Activated CD8-positive, alpha-beta memory T cell treated with anti-CD3 and anti-CD28 coated beads for 24 hours (primary cell): ENCODE results near the gene MEDAG.

Experiments
- DNase-seq: peaks from one replicate; pipeline ENCODE4 v3.0.0-alpha.2; 2020

The MEDAG gene

DNA sequence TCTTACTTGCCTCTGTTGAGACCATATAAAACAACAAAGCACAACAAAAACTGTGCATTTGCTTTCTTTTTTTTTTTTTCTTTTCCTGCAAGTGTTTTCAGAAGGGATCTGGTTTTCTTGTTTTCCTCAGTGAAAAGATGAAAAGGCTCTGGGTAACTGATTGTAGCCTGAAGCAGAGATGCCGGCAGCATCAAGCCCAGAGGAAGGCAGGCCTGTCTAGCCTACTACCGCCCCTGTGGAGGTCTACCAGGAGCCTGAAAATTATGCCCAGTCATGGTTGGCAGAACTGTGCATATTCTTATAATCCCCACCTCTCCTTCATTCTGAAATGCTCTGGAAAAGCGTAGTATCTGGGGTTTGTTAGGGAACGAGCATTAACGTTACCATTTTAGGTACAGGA is 32.6 kb upstream of the MEDAG start:
- no peak for DNase-seq

DNA sequence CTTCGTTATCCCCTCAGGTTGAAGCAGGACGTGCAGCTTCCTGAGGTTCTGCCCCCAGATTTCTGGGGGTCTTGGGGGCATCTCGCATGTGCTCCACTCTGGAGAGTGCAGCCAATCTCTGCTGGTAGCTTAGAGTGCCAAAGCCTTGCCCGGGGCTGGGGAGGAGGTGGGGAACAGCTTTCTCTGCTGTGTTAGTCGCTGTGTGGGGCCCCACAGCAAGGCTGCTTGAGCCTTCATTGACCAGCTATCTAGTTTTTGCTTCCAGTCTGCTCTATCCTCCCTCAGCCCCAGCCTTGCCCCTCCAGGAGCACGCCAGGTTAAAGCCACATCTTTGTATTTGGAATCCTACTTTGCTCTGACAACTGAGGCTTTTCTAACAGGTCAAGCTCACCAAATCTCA is 32.0 kb upstream of the MEDAG start:
- peak; percentile 26 for DNase-seq

DNA sequence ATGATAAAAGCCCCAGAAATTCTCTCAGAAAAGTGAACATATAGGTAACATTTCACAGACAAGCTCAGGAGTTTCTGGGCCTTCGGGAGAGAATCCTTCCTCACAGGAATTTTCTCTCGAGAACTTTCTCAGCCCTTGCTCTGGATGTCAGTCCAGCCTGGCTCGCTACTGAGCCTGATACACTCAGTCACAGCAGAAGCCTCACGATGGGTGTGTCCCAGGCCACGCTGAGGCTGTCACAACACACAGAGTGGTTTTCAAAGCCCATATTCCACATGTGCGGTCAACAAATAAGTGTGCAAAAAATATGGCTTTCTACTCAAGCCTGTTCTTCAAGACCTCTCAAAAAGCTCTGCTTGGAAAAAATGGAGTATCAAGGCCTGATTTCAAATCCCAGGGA is 31.5 kb upstream of the MEDAG start:
- DNase-seq, result peak; percentile 32

DNA sequence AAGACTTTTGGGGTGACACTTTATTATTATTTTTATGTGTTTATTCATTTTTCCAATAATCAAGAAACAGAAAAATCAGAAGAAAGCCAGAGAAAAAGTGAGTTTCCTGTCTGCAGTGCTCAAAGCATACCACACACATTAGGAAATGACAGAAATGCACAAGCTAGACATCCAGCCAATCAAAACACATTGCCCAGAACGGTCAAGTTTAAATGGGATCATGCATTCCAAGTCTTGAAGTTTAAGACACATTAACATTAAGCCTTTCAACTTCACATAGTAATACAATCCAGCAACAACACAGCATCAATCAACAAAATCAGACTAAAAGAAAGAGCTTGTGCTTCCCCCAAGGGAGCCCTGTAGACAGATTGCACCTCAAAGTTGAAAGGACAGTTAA is 28.7 kb upstream of the MEDAG start:
- DNase-seq, result no peak

GRCh38 chr13:30880151-30880855 is 25.8 kb upstream of the MEDAG start:
- no peak for DNase-seq

DNA sequence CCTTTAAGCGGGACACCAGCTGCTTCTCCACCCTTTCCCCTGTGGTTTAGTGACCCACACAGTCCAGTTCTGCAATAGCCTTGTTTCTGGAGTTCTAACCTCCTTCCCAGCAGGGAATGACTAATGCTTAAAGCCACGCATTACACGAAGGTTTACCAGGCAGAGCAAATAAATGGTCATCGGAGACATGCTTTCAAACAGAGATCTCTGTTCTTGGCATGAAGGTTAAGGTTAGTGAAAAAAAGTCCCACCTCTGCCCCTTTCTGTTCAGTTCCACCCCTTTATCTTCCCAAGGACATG is 25.3 kb upstream of the MEDAG start:
- no peak for DNase-seq

- DNase-seq, result no peak
Measured at GRCh38 chr13:30881191-30881651, 24.9 kb upstream of the MEDAG start.

- no peak for DNase-seq
Measured at GRCh38 chr13:30882026-30882850, 23.8 kb upstream of the MEDAG start.

DNA sequence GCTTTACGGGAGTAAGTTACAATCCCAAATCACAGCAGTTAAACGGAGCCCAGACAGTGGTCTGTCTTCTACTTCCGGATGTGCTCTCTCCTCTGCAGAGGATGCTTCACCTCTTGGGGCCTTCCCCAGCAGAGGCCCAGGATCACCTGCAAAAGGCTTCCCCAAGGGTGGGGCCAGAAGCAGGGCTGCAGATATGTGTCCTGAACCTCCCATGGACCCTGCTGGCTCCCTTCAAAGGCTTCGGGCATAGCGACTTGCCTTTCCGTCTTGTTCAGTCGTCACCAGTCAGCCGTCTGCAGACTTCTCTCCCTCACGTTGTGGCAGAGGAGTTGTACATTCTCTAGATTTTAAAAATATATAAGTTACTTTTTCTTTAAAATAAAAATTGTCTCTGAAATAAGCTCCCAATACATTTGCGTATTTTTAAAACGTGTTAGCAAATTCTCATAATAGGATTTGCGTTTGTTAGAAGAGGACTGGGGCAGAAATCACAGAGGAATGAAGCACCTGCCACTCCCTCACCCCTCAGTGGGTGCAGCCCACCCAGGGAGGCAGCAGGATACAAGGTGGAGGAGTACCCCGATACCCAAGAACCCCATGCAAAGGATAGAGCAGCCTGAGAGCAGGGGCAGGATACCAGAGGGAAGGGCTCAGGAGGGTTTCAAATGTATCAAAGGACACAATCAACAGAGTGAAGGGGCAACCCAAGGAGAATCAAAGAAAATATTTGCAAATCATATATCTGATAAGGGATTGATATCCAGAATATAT is 22.9 kb upstream of the MEDAG start:
- no peak for DNase-seq

- DNase-seq, result no peak
Measured at GRCh38 chr13:30884543-30884942, 21.5 kb upstream of the MEDAG start.

DNA sequence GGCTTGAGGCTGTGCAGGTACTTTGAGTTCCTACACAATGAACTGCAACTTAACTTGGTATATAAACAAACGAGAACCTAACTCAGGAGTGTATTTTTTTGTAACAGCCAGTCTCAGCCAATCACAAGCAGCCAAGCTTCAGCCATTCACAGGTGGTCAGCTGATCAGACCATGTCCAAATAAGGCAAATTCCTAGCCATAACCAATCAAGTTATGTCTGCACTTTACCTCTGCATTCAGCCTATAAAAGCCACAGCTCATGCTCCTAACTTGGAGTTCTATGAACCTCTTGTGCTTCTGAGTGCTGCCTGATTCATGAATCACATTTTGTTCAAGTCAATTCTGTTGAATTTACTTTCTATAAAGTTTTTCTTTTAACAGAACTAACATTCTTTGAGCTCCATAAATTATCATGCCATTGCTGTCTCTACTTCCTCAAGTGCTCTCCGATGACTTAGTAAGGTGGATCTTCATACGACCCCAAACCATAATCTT is 16.8 kb upstream of the MEDAG start:
- no peak for DNase-seq

DNA sequence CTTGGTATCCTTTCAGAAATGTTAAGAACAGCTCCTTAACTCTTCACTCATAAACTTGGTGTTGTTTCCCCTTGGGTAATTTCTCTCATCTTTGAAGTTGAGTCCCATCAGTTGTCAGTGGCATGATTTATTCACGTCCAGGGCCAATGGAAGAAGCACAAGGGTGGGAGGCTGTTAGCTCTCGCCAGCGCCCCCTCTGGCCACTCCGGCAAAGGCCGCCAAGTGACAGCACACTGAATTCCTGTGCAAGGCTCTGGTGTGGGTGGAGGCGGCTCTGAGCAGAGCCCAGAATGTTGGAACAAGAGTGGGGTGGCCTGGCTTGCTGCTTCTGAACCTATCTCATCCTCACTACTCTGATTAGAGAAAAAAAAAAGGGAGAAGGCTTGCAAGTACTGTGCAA is 13.1 kb upstream of the MEDAG start:
- DNase-seq, result no peak

GRCh38 chr13:30895773-30896172 is 10.3 kb upstream of the MEDAG start:
- no peak for DNase-seq

GRCh38 chr13:30898070-30898469 is 8.0 kb upstream of the MEDAG start:
- no peak for DNase-seq

GRCh38 chr13:30898678-30899241 is 7.3 kb upstream of the MEDAG start:
- DNase-seq, result no peak

- DNase-seq, result no peak
Measured at GRCh38 chr13:30900436-30900835, 5.6 kb upstream of the MEDAG start.

DNA sequence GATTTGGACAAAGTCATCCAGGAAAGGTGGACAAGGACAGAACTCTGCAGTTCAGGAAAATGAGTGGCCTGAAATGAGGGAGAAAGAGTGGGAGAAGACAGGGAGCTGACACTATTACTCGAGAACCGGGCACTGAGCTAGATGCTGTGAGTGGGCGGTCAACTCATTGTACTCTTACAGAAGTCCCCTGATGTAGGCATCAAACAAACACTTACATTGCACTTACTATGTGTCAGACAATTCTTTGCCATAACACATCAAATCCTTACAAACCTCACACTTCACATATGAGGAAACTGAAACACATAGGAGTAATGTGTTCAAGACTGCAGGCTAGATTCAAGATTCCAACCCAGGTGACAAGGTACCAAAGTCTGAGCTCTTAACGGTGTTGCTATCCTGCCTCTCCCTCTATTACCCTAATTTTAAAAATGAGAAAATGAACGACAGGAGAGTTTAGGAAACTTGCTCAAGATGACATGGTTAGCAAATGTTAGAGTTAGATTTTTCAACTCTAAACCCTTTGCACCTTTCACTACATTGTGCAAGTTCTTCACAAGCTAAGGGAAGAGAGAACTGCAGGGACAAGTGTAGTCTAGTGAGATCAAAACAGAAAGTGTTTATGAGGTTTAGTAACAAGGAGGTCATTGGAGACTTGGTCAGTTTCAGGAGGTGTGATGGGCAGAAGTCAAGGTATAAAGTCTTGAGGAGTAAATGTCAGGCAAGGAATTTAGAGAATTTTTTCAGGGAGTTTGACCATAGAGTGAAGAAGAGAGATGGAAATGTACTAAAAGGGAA is 4.9 kb upstream of the MEDAG start:
- no peak for DNase-seq

DNA sequence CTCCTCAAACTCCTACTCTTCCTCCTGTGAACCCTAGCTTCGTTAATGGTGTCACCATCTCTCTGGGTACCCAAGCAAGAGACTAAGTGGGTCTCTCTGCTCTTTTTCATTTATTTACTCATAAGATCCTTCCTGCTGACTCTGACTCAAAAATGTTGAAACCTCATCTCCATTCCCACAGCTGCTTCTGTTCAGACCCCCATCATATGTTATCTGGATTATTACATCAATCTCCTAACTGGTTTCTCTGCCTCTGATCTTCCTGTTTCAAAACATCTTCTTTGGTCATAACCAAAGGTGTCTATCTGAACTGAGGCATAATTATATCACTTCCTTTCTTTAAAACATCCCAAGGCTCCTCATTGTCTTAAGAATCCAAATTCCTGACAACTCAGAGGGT is 2.0 kb upstream of the MEDAG start:
- no peak for DNase-seq

- no peak for DNase-seq
Measured at GRCh38 chr13:30906411-30907051, 460 bp downstream of the MEDAG start.

GRCh38 chr13:30907121-30907861 is 1.2 kb downstream of the MEDAG start:
- no peak for DNase-seq

- DNase-seq, result no peak
Measured at GRCh38 chr13:30908416-30908980, 2.4 kb downstream of the MEDAG start.
